Anterior cingulate cortex (tissue), 58 donors: ENCODE measurements around the gene SLITRK5.

Experiments
- DNase-seq, 58 donors: peaks; one replicate each; lab custom pipeline; 2025; lab: John Stamatoyannopoulos, UW

The SLITRK5 gene, protein sequence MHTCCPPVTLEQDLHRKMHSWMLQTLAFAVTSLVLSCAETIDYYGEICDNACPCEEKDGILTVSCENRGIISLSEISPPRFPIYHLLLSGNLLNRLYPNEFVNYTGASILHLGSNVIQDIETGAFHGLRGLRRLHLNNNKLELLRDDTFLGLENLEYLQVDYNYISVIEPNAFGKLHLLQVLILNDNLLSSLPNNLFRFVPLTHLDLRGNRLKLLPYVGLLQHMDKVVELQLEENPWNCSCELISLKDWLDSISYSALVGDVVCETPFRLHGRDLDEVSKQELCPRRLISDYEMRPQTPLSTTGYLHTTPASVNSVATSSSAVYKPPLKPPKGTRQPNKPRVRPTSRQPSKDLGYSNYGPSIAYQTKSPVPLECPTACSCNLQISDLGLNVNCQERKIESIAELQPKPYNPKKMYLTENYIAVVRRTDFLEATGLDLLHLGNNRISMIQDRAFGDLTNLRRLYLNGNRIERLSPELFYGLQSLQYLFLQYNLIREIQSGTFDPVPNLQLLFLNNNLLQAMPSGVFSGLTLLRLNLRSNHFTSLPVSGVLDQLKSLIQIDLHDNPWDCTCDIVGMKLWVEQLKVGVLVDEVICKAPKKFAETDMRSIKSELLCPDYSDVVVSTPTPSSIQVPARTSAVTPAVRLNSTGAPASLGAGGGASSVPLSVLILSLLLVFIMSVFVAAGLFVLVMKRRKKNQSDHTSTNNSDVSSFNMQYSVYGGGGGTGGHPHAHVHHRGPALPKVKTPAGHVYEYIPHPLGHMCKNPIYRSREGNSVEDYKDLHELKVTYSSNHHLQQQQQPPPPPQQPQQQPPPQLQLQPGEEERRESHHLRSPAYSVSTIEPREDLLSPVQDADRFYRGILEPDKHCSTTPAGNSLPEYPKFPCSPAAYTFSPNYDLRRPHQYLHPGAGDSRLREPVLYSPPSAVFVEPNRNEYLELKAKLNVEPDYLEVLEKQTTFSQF

DNA sequence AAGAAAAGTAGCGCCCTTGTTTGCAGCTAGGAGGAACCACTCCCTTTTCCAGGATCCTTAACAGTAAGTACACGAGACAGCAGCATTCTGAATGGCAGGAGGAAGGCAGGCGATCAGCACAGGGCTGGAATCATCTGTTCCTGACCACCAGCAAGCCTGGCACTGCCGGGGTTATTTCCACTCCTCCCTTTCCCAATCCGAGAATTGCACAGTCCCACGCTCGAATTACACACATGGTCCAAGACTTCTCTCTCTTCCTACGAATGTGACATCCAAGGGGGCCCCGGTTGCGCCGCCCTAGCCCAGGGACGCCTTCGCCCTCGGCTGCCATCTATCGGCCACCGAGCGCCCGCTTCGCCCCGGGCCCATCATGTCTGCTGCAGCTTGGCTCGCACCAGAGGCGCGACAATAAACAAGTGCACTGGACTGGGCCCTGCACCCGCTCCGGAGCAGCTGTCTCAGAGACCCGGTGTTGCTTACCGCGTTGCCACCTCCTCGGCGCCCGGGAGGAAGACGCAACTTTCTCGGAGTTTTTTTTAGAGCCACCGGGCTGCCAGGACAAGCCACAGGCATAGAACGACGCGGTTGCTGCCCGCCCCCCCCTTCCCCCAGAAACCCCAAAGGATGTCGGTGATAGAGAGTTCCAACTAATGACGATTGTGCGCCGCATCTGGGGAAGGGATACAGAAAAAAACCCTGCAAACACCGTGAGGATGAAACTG, at the start of gene SLITRK5:
Gene SLITRK5 (plus strand): TSS at position 341 of the 722 bp plus-strand sequence. CDS start 4,018 bp downstream, outside the sequence.
- peak; percentile 39 to 90 (median 80) for DNase-seq

DNA sequence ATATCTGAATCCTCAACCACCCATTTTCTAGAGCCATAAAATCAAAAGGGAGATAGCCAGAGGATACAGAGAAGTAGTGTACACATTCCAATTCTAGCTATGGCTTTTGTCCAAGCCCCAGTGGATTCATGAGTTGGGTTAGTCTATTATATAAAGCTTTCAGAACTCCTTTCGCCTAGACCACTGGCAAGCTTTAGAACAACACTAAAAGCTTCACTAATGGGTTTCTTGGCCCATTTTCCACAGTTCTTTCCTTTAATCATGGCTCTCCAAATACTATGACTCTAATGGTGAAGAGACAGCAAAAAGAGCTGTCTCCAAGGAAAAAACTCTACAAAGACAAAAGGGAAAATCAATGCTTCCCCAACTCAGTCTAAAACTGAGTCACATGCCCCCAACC, 48.2 kb upstream of the SLITRK5 start:
- DNase-seq = peak in 2 of 58 donors; percentile 0 to 7

DNA sequence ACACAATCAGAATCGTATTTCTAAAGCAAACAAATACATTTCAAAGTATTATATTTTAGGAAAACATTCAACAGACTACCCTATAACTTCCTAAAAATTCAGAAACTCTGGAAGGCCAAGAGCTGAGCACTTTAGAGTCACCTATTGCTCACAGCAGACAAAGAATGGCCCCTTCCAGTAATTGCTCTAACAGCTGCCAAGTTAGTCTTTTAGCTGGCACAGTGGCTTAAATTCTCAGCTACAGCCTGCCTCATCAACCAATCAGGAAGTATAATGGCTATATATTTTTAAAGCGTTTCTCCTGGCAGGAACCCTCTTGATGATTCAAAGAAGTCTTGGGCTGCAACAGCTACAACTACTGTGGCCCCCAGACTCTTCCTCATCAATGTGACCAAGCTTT, 14.9 kb upstream of the SLITRK5 start:
- no peak for DNase-seq

DNA sequence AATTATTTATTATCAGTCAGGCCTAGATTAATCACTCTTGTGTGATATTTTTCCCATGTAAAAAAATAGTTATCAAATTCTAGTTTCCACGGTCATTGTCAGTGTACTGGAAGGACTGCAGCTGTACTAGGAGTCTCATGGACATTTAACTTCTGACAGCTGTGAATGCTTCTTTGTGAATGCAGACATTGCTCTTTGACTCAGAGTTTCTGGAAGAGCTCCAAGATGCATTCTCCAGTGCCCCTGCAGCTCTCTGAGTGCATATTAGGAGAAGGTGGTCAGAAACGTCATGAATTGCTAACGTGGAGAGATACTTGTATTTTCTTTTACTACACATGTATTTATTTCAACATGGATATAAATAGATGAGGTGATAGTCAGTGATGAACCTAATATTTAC, 9.7 kb upstream of the SLITRK5 start:
- DNase-seq = peak in 1 of 58 donors; percentile 19

DNA sequence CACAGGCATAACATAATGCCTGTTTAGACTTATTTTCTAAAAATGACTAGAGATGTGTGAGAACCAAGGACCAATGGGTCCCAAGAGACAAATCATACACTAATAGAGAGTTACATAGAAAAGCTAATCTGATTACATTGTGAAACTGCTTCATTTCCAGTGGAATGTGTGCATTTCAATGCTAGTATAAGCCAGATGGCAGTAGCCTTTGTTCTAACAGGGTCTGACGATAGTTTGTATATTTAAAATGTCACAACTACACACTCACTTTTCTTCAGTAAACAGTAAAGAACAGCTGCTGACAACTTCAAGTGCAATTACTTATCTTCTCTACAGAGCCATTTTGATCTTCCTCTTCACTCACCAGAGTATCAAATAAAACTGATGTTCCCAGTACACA, 4.3 kb upstream of the SLITRK5 start:
- DNase-seq = no peak

DNA sequence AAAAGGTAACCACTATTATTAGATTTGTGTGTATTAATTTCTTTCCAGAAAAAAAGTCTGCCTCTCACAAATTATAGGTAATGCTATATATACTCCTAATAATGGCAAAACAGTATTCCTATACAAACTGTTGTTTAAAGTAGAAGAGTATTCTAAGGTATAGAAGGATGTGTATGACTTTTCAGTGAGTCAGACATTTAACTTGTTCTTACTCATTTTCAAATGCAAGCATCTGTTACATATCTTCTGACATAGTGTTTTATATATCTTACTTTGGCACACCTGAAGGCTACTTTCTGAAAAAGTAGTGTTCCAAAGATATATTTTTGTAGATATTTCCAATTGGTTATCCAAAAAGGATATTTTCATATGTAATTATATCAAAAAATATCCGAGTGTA, 3.5 kb upstream of the SLITRK5 start:
- no peak for DNase-seq

DNA sequence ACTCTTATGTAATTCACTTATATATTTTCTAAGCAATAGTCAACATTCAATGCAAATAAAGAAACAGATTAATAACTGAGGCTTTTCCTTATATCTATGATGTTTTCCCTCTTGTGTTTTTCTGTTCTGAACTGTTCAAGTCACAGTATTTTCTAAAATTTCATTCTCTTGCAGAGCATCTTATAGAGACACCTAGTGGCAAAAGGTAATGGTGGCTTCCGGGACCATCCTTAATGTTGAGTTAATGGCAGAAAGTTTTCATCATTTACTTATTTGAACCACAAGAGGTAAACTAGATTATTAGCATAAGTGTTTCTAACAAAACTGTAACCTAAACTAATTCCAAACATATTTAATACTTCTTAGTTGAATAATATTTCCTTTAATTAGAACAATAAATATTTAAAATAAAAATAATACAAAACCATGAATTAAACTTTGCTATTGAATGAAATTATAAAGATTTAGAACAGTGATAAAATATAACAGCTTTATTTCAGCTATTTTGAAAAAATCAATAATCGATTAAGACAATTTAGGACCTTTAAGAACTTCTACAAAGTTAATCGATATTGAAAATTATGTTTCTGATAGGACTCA, 1.7 kb upstream of the SLITRK5 start:
- peak in 2 of 58 donors; percentile 31 to 47 for DNase-seq

DNA sequence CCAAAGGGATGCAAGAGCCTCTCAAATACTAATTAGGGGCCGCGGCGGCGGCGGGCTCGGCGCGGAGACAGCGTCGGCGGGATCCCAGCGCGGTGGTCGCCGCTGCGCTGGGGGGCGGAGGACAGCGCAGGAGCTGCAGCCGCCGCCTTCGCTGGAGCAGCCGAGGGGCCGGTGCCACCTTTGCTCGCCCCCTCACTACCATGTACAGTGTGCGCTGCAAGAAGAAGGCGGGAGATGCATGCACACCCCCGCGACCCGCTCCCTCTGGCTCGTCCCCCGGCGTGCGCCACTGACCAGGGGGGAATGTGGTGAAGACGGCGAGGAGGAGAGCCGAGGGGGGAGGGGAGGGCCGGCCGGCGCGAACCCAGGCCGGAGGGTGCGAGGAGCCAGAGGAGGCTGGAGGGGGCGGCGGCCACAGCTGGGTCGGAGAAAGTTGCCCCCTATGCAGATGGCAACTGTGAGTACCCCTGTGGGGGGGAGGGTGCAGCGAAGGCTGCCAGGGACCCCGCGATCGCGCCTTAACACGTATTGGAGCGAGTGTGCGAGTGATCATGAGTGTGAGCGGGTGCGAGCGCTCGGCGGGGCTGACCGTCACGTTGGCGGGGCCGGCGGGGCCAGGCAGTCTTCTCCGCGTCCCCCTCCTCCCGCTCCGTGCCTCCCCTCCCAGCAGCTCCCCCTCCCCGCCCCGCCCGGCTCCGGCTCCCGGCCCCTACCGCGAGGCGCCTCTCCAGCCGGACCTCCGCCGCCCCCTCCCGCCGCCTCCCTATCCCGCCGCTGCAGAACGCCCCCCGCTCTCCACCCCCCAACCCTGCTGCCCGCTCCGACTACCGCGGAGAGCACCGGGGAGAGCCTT, 808 bp downstream of the SLITRK5 start:
- DNase-seq = peak in 7 of 58 donors; percentile 18 to 48 (median 37)

DNA sequence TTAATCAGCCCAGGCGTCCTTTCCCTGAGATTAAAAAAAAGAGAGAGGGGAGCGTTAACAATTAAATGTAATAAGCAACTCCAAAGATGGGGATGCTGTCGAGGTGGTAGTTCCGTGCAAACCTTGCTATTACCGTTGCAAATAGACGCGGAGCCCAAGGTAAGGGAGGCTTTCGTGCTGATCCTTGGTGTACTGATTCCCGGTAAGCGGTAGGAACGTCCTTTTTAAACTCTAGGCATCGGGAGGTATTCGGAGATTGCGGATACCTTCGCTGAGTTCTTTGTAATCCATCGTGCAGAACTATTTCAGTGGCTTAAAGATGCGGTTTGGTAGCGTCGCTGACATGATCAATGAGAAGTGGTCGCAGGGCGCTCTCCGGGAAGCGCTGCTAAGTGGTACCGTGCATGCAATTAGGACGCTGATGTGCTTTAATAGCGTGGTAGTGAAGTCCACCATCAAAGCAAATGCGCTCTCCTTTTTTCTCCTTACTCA, 3.1 kb downstream of the SLITRK5 start:
- no peak for DNase-seq

DNA sequence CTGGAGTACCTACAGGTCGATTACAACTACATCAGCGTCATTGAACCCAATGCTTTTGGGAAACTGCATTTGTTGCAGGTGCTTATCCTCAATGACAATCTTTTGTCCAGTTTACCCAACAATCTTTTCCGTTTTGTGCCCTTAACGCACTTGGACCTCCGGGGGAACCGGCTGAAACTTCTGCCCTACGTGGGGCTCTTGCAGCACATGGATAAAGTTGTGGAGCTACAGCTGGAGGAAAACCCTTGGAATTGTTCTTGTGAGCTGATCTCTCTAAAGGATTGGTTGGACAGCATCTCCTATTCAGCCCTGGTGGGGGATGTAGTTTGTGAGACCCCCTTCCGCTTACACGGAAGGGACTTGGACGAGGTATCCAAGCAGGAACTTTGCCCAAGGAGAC, 4.7 kb downstream of the SLITRK5 start:
- no peak for DNase-seq

DNA sequence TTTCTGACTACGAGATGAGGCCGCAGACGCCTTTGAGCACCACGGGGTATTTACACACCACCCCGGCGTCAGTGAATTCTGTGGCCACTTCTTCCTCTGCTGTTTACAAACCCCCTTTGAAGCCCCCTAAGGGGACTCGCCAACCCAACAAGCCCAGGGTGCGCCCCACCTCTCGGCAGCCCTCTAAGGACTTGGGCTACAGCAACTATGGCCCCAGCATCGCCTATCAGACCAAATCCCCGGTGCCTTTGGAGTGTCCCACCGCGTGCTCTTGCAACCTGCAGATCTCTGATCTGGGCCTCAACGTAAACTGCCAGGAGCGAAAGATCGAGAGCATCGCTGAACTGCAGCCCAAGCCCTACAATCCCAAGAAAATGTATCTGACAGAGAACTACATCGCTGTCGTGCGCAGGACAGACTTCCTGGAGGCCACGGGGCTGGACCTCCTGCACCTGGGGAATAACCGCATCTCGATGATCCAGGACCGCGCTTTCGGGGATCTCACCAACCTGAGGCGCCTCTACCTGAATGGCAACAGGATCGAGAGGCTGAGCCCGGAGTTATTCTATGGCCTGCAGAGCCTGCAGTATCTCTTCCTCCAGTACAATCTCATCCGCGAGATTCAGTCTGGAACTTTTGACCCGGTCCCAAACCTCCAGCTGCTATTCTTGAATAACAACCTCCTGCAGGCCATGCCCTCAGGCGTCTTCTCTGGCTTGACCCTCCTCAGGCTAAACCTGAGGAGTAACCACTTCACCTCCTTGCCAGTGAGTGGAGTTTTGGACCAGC, 5.3 kb downstream of the SLITRK5 start:
- no peak for DNase-seq

DNA sequence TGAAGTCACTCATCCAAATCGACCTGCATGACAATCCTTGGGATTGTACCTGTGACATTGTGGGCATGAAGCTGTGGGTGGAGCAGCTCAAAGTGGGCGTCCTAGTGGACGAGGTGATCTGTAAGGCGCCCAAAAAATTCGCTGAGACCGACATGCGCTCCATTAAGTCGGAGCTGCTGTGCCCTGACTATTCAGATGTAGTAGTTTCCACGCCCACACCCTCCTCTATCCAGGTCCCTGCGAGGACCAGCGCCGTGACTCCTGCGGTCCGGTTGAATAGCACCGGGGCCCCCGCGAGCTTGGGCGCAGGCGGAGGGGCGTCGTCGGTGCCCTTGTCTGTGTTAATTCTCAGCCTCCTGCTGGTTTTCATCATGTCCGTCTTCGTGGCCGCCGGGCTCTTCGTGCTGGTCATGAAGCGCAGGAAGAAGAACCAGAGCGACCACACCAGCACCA, 5.9 kb downstream of the SLITRK5 start:
- no peak for DNase-seq

DNA sequence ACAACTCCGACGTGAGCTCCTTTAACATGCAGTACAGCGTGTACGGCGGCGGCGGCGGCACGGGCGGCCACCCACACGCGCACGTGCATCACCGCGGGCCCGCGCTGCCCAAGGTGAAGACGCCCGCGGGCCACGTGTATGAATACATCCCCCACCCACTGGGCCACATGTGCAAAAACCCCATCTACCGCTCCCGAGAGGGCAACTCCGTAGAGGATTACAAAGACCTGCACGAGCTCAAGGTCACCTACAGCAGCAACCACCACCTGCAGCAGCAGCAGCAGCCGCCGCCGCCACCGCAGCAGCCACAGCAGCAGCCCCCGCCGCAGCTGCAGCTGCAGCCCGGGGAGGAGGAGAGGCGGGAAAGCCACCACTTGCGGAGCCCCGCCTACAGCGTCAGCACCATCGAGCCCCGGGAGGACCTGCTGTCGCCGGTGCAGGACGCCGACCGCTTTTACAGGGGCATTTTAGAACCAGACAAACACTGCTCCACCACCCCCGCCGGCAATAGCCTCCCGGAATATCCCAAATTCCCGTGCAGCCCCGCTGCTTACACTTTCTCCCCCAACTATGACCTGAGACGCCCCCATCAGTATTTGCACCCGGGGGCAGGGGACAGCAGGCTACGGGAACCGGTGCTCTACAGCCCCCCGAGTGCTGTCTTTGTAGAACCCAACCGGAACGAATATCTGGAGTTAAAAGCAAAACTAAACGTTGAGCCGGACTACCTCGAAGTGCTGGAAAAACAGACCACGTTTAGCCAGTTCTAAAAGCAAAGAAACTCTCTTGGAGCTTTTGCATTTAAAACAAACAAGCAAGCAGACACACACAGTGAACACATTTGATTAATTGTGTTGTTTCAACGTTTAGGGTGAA, 6.6 kb downstream of the SLITRK5 start:
- peak in 9 of 58 donors; percentile 19 to 47 (median 40) for DNase-seq

DNA sequence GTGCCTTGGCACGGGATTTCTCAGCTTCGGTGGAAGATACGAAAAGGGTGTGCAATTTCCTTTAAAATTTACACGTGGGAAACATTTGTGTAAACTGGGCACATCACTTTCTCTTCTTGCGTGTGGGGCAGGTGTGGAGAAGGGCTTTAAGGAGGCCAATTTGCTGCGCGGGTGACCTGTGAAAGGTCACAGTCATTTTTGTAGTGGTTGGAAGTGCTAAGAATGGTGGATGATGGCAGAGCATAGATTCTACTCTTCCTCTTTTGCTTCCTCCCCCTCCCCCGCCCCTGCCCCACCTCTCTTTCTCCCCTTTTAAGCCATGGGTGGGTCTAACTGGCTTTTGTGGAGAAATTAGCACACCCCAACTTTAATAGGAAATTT, 7.2 kb downstream of the SLITRK5 start:
- no peak for DNase-seq

DNA sequence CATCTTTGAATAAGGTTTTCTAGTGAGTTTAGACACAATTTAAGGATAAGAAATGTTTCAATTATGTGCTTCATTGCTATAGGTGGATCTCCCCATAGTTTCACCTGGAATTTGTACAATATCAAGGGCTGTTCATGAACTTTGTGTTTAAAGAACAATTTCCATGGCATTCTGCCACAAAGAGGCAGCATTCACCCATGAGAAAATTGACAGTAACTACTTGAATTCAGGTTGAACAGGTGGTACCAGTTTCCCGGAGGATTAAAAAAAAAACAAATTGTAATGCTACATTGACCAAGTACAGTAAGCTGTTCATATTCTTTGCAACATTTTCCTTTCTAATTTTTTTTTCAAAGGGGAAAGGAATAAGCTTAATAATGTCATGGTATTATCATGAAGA, 9.1 kb downstream of the SLITRK5 start:
- no peak for DNase-seq

DNA sequence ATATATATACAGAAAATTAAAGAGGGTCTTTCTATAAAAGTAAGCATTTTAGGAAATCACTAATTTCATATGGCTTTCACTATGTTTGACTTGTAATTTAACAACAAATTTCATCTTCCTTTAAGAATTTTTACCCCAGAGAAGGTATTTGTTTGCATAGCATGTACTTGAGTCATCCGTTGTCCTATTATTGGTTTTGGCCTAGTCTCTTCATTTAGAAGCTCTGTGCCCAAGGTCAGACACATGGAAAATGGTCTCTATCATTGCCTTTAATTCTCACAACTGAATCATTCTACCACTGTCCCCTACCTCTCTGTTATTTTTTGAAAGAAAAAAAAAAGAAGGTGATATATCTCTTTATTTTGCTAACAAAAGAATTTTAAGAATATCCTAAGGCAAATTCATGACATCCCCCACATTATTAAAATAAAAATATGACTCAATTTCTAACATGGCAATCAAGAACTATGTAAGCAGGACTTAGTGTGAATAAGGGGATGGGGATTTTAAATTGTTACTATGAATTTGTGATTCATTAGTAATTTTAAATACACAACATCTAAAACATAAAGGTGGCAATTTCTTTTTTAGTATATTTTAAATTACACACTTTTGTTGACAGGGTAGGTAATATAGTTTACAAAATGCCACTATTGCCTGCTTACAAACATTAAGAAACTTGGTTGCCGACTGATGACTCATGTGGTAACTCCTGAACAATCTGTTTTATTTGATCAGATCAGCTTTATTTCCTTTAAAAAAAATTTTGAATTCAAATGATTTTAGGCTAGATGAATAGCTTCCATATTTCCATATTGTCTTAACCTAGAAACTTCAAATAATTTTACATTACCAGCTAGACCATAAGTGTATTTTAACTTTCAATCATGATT, 13.9 kb downstream of the SLITRK5 start:
- DNase-seq = no peak
